Measurements from ENCODE around the gene FAU.

Gene FAU

GRCh38 chr11:65107078-65107477, 14.9 kb downstream of the FAU start:
- DNase-seq = no peak

- no peak for DNase-seq
These were observed 17.3 kb downstream of the FAU start for GRCh38 chr11:65104628-65105027.

GRCh38 chr11:65103476-65103875, 18.5 kb downstream of the FAU start:
- no peak for DNase-seq

GRCh38 chr11:65102142-65103095, 19.5 kb downstream of the FAU start:
- no peak for DNase-seq

- no peak for DNase-seq
These were observed 21.1 kb downstream of the FAU start for GRCh38 chr11:65100674-65101350.

GRCh38 chr11:65096926-65097325, 25.0 kb downstream of the FAU start:
- DNase-seq = no peak

GRCh38 chr11:65095974-65096806, 25.7 kb downstream of the FAU start, which contains the start of gene VPS51:
VPS51 (plus strand) TSS chr11:65096214; CDS start chr11:65096251, 37 bp downstream.
- peak; percentile 80 for DNase-seq

- no peak for DNase-seq
These were observed 26.5 kb downstream of the FAU start for GRCh38 chr11:65095427-65095826.

- DNase-seq = no peak
These were observed 31.3 kb downstream of the FAU start for GRCh38 chr11:65090628-65091027.

- no peak for DNase-seq
These were observed 32.3 kb downstream of the FAU start for GRCh38 chr11:65089621-65090020.

GRCh38 chr11:65087827-65088226, 34.1 kb downstream of the FAU start:
- no peak for DNase-seq

- no peak for DNase-seq
These were observed 34.7 kb downstream of the FAU start for GRCh38 chr11:65087216-65087615.

- no peak for DNase-seq
These were observed 35.1 kb downstream of the FAU start for GRCh38 chr11:65086809-65087208.

- no peak for DNase-seq
These were observed 36.5 kb downstream of the FAU start for GRCh38 chr11:65085446-65085845.

GRCh38 chr11:65084598-65085375, 37.1 kb downstream of the FAU start:
- no peak for DNase-seq

GRCh38 chr11:65083834-65084597, 37.9 kb downstream of the FAU start, which contains the start of the genes CDCA5 and ZFPL1:
CDCA5 (minus strand) TSS chr11:65084040; CDS start chr11:65083978, 62 bp downstream.
ZFPL1 (plus strand) TSS chr11:65084222; CDS start chr11:65084699, 477 bp downstream.
- peak; percentile 94 for DNase-seq

- DNase-seq = no peak
These were observed 38.6 kb downstream of the FAU start for GRCh38 chr11:65083134-65083833.

- no peak for DNase-seq
These were observed 43.1 kb downstream of the FAU start for GRCh38 chr11:65078786-65079342.

- peak; percentile 62 for DNase-seq
These were observed 43.8 kb downstream of the FAU start for GRCh38 chr11:65078151-65078550.

GRCh38 chr11:65077451-65077850, 44.5 kb downstream of the FAU start:
- no peak for DNase-seq

Data from effector CD4-positive, alpha-beta T cell (primary cell).